Neuron (in vitro differentiated cells): ENCODE results near the gene RBM15.

Experiments
- H2AFZ ChIP-seq: one replicate; pipeline ENCODE4 v1.6.1; 2013; ENCODE audit warnings: low read depth, mild to moderate bottlenecking, inconsistent platforms, low read length, moderate library complexity
- H3K27me3 ChIP-seq: one replicate; pipeline ENCODE4 v1.6.1; 2013; ENCODE audit warnings: low read length; ENCODE audit not compliant: insufficient read depth
- H3K36me3 ChIP-seq: one replicate; pipeline ENCODE4 v1.6.1; 2013; ENCODE audit warnings: low read length; ENCODE audit not compliant: insufficient read depth
- H3K4me1 ChIP-seq: one replicate; pipeline ENCODE4 v1.6.1; 2013; ENCODE audit warnings: low read length; ENCODE audit not compliant: insufficient read depth
- H3K4me3 ChIP-seq: 2 replicates; pipeline ENCODE4 v1.5.1; 2013; ENCODE audit warnings: mild to moderate bottlenecking, low read length, moderate library complexity
- H3K9me3 ChIP-seq: one replicate; pipeline ENCODE4 v1.6.1; 2013; ENCODE audit warnings: low read length

Gene RBM15

GRCh38 chr1:110338886-110339406 is at the start of gene RBM15:
Gene RBM15, plus strand, starts transcription at chr1:110339377. Its CDS starts 29 bp downstream, at chr1:110339406.
- H3K4me1 ChIP-seq: peaks cover 45% of the 10 kb centered on the region
- H3K27me3 ChIP-seq: no peaks in the 10 kb centered on the region
- H2AFZ ChIP-seq: peak within 1 kb of the TSS; percentile 90
- peak within 1 kb of the TSS; percentile 86 for H3K4me3 ChIP-seq
- H3K36me3 ChIP-seq: peaks cover 30% of the 10 kb centered on the region
- peaks cover 4% of the 10 kb centered on the region for H3K9me3 ChIP-seq

GRCh38 chr1:110291241-110292030 is 47.7 kb upstream of the RBM15 start:
- Histone ChIP-seq H3K9me3 (no peaks in the 10 kb centered on the region), H3K4me1 (peaks cover 9% of the 10 kb centered on the region), H3K27me3 (peaks cover 5% of the 10 kb centered on the region), H2AFZ (no peak overlapping the region), H3K36me3 (no peaks in the 10 kb centered on the region), H3K4me3 (no peak overlapping the region)

- H2AFZ ChIP-seq: no peak overlapping the region
- H3K36me3 ChIP-seq: no peaks in the 10 kb centered on the region
- H3K27me3 ChIP-seq: peaks cover 5% of the 10 kb centered on the region
- peaks cover 9% of the 10 kb centered on the region for H3K4me1 ChIP-seq
- no peak overlapping the region for H3K4me3 ChIP-seq
- no peaks in the 10 kb centered on the region for H3K9me3 ChIP-seq
These were observed 47.0 kb upstream of the RBM15 start for GRCh38 chr1:110292031-110292741.

GRCh38 chr1:110293601-110294104 is 45.5 kb upstream of the RBM15 start:
- peaks cover 9% of the 10 kb centered on the region for H3K4me1 ChIP-seq
- no peak overlapping the region for H2AFZ ChIP-seq
- H3K9me3 ChIP-seq: no peaks in the 10 kb centered on the region
- H3K4me3 ChIP-seq: no peak overlapping the region
- H3K36me3 ChIP-seq: no peaks in the 10 kb centered on the region
- peaks cover 5% of the 10 kb centered on the region for H3K27me3 ChIP-seq

GRCh38 chr1:110294308-110294707 is 44.9 kb upstream of the RBM15 start:
- Histone ChIP-seq H3K27me3 (peaks cover 5% of the 10 kb centered on the region), H3K36me3 (no peaks in the 10 kb centered on the region), H2AFZ (no peak overlapping the region), H3K4me3 (no peak overlapping the region), H3K9me3 (no peaks in the 10 kb centered on the region), H3K4me1 (peaks cover 9% of the 10 kb centered on the region)

GRCh38 chr1:110298991-110299390 is 40.2 kb upstream of the RBM15 start:
- Histone ChIP-seq H3K9me3 (no peaks in the 10 kb centered on the region), H3K4me3 (no peak overlapping the region), H3K27me3 (peaks cover 4% of the 10 kb centered on the region), H3K36me3 (no peaks in the 10 kb centered on the region), H2AFZ (no peak overlapping the region), H3K4me1 (no peaks in the 10 kb centered on the region)

- Histone ChIP-seq H3K9me3 (no peaks in the 10 kb centered on the region), H3K4me1 (no peaks in the 10 kb centered on the region), H2AFZ (no peak overlapping the region), H3K4me3 (no peak overlapping the region), H3K27me3 (peaks cover 10% of the 10 kb centered on the region), H3K36me3 (no peaks in the 10 kb centered on the region)
These were observed 38.6 kb upstream of the RBM15 start for GRCh38 chr1:110300412-110301085.

- no peaks in the 10 kb centered on the region for H3K9me3 ChIP-seq
- H3K4me3 ChIP-seq: no peak overlapping the region
- H3K36me3 ChIP-seq: no peaks in the 10 kb centered on the region
- H3K4me1 ChIP-seq: no peaks in the 10 kb centered on the region
- peaks cover 10% of the 10 kb centered on the region for H3K27me3 ChIP-seq
- H2AFZ ChIP-seq: no peak overlapping the region
These were observed 36.3 kb upstream of the RBM15 start for GRCh38 chr1:110302836-110303235.

- Histone ChIP-seq H3K4me1 (no peaks in the 10 kb centered on the region), H3K36me3 (no peaks in the 10 kb centered on the region), H3K9me3 (no peaks in the 10 kb centered on the region)
These were observed 33.2 kb upstream of the RBM15 start for GRCh38 chr1:110305900-110306420.

GRCh38 chr1:110307239-110307974 is 31.8 kb upstream of the RBM15 start:
- H2AFZ ChIP-seq: no peak overlapping the region
- H3K9me3 ChIP-seq: no peaks in the 10 kb centered on the region
- no peak overlapping the region for H3K4me3 ChIP-seq
- no peaks in the 10 kb centered on the region for H3K36me3 ChIP-seq
- H3K4me1 ChIP-seq: no peaks in the 10 kb centered on the region
- peaks cover 8% of the 10 kb centered on the region for H3K27me3 ChIP-seq

More at GRCh38 chr1:110305900-110306420, 33.2 kb upstream of the RBM15 start:
- H3K27me3 ChIP-seq: peaks cover 8% of the 10 kb centered on the region
- H2AFZ ChIP-seq: no peak overlapping the region
- no peak overlapping the region for H3K4me3 ChIP-seq

- peaks cover 8% of the 10 kb centered on the region for H3K27me3 ChIP-seq
- H3K9me3 ChIP-seq: no peaks in the 10 kb centered on the region
- H3K4me1 ChIP-seq: no peaks in the 10 kb centered on the region
- H3K4me3 ChIP-seq: no peak overlapping the region
- H3K36me3 ChIP-seq: no peaks in the 10 kb centered on the region
- no peak overlapping the region for H2AFZ ChIP-seq
These were observed 30.9 kb upstream of the RBM15 start for GRCh38 chr1:110308247-110308646.

- no peaks in the 10 kb centered on the region for H3K9me3 ChIP-seq
- no peak overlapping the region for H2AFZ ChIP-seq
- no peaks in the 10 kb centered on the region for H3K4me1 ChIP-seq
- H3K36me3 ChIP-seq: no peaks in the 10 kb centered on the region
- H3K4me3 ChIP-seq: no peak overlapping the region
- peaks cover 8% of the 10 kb centered on the region for H3K27me3 ChIP-seq
These were observed 30.0 kb upstream of the RBM15 start for GRCh38 chr1:110309139-110309538.
